OCI-LY7 (cell line): ENCODE measurements around the gene HELZ. TPM values are rescaled to one million over a fixed set of nuclear protein-coding genes. Genes with fewer than 3 reads are reported as not detected.

ENCODE experiments used
- BruUV-seq: library from RNA; stranded (reverse); fragments of 400-500 nt; replicated peaks from 2 replicates; lab custom pipeline; 2021; lab: Mats Ljungman, UMichigan
- CTCF ChIA-PET: fragments of 300-600 bp; sonication (Branson Sonifier 250); formaldehyde crosslinking; loops from one replicate; lab custom pipeline; 2022; ENCODE audit warnings: antibody characterized with exemption; ENCODE audit not compliant: unreplicated experiment; lab: Charles Lee
- POLR2A ChIA-PET: fragments of 300-600 bp; sonication (Branson Sonifier 250); formaldehyde crosslinking; loops from one replicate; lab custom pipeline; 2022; ENCODE audit warnings: antibody characterized with exemption; lab: Charles Lee
- DNase-seq: peaks from one replicate; pipeline ENCODE4 v3.0.0-alpha.2; 2015; ENCODE audit warnings: low spot score
- H2AFZ ChIP-seq: fragments of 200-600 bp; sonication (generic), shearing (Covaris generic); 2 replicates; pipeline ENCODE4 v1.6.1; 2014; ENCODE audit warnings: mild to moderate bottlenecking, antibody characterized with exemption, low read length, moderate library complexity
- H3K27ac ChIP-seq: fragments of 200-600 bp; sonication (generic); 2 replicates; pipeline ENCODE4 v1.5.1; 2014; ENCODE audit warnings: mixed run types, low read depth, mild to moderate bottlenecking, moderate library complexity, low read length, inconsistent platforms; ENCODE audit not compliant: poor library complexity, severe bottlenecking
- H3K36me3 ChIP-seq: fragments of 200-600 bp; sonication (generic); 2 replicates; pipeline ENCODE4 v1.6.1; 2014; ENCODE audit warnings: mild to moderate bottlenecking, antibody characterized with exemption, low read length, moderate library complexity, mixed read lengths; ENCODE audit not compliant: insufficient read depth
- H3K4me1 ChIP-seq: fragments of 200-600 bp; sonication (generic); 2 replicates; pipeline ENCODE4 v1.5.1; 2014; ENCODE audit warnings: mild to moderate bottlenecking, low read length; ENCODE audit not compliant: insufficient read depth, poor library complexity, severe bottlenecking
- H3K4me2 ChIP-seq: fragments of 200-600 bp; sonication (generic); 2 replicates; pipeline ENCODE4 v1.6.1; 2014; ENCODE audit warnings: mild to moderate bottlenecking, low read length
- H3K4me3 ChIP-seq: fragments of 200-600 bp; sonication (generic); 2 replicates; pipeline ENCODE4 v1.5.1; 2014; ENCODE audit warnings: mild to moderate bottlenecking, low read depth, low read length; ENCODE audit not compliant: poor library complexity, severe bottlenecking
- H3K79me2 ChIP-seq: fragments of 200-600 bp; sonication (generic); 2 replicates; pipeline ENCODE4 v1.6.1; 2016; ENCODE audit warnings: low read depth, mild to moderate bottlenecking, low read length, moderate library complexity, mixed read lengths; ENCODE audit not compliant: insufficient read depth
- H3K9me2 ChIP-seq: fragments of 200-600 bp; sonication (generic); 2 replicates; pipeline ENCODE4 v1.6.1; 2016; ENCODE audit warnings: mild to moderate bottlenecking, low read length, mixed read lengths; ENCODE audit not compliant: insufficient read depth
- H3K9me3 ChIP-seq: fragments of 200-600 bp; sonication (generic); 2 replicates; pipeline ENCODE4 v1.6.1; 2014; ENCODE audit warnings: mild to moderate bottlenecking, mixed run types, low read length, mixed read lengths
- H4K20me1 ChIP-seq: fragments of 200-600 bp; sonication (generic); 2 replicates; pipeline ENCODE4 v1.6.1; 2014; ENCODE audit warnings: mild to moderate bottlenecking, antibody characterized with exemption, low read length, moderate library complexity, mixed read lengths; ENCODE audit not compliant: insufficient read depth
- CTCF ChIP-seq: fragments of 200-600 bp; sonication (generic); conservative IDR thresholded peaks from 2 replicates; pipeline ENCODE4 v1.5.1; 2014; ENCODE audit warnings: mild to moderate bottlenecking, antibody characterized with exemption, low read length, moderate library complexity, mixed read lengths
- EZH2phosphoT487 ChIP-seq: fragments of 200-600 bp; sonication (generic); IDR thresholded peaks from 2 replicates; pipeline ENCODE4 v1.6.1; 2018; ENCODE audit warnings: low read depth, borderline replicate concordance, mild to moderate bottlenecking, mixed run types, antibody characterized with exemption, low read length, moderate library complexity, mixed read lengths
- intact Hi-C: fragments of 100-400 bp; cut with micrococcal nuclease; formaldehyde crosslinking; loops from one replicate; pipeline ENCODE4 v1.10.0; 2022; ENCODE audit not compliant: unreplicated experiment
- total RNA-seq, 2 experiments: library from RNA; depleted of rRNA in 1 of 2; stranded (reverse); fragments of >200 nt in 1 of 2; shearing (Covaris generic) in 1 of 2; gene quantifications; 2 replicates each; pipeline ENCODE4 v1.2.3, GENCODE V29; 2014 to 2022

HELZ gene
- total RNA-seq, 2 experiments from 2014 or later: 33.9 to 58.9 TPM

- no TSS peak for BruUV-seq
- H3K4me3 ChIP-seq: no peak overlapping the region
- no peaks in the 10 kb centered on the region for H3K9me2 ChIP-seq
- H3K4me2 ChIP-seq: no peak overlapping the region
- intact Hi-C loops: no loop called here
- no peak for DNase-seq
- no peaks in the 10 kb centered on the region for H3K9me3 ChIP-seq
- POLR2A ChIA-PET: interaction anchor here (0.6 kb wide), 1 partner anchor 687 kb away, joined by 6 read pairs; no protein-coding TSS in a partner anchor
- no peaks in the 10 kb centered on the region; the same call in 1 of the 2 replicates for H3K79me2 ChIP-seq
- no peak overlapping the region for H3K27ac ChIP-seq
- peaks cover 18% of the 10 kb centered on the region for H3K36me3 ChIP-seq
- H3K4me1 ChIP-seq: no peaks in the 10 kb centered on the region
- H2AFZ ChIP-seq: no peak overlapping the region
- TF ChIP-seq CTCF (no peak), EZH2phosphoT487 (no peak)
- H4K20me1 ChIP-seq: peaks cover 3% of the 10 kb centered on the region
- CTCF ChIA-PET: no interaction called here
These were observed 61.5 kb downstream of the HELZ start for GRCh38 chr17:67183531-67183930.

GRCh38 chr17:67181825-67182224 lies 63.2 kb downstream of the HELZ start:
- CTCF ChIA-PET: no interaction called here
- no peaks in the 10 kb centered on the region; the same call in 1 of the 2 replicates for H3K79me2 ChIP-seq
- H3K9me2 ChIP-seq: no peaks in the 10 kb centered on the region
- DNase-seq: no peak
- H2AFZ ChIP-seq: no peak overlapping the region
- H3K36me3 ChIP-seq: peaks cover 14% of the 10 kb centered on the region
- no TSS peak for BruUV-seq
- no peaks in the 10 kb centered on the region for H3K4me1 ChIP-seq
- POLR2A ChIA-PET: no interaction called here
- H4K20me1 ChIP-seq: peaks cover 3% of the 10 kb centered on the region
- no peak overlapping the region for H3K4me2 ChIP-seq
- H3K4me3 ChIP-seq: no peak overlapping the region
- H3K9me3 ChIP-seq: no peaks in the 10 kb centered on the region
- intact Hi-C loops: no loop called here
- no peak overlapping the region for H3K27ac ChIP-seq
- no peak for TF ChIP-seq EZH2phosphoT487
- TF ChIP-seq CTCF: no peak

- no peak for DNase-seq
- intact Hi-C loops: no loop called here
- Histone ChIP-seq H3K36me3 (peaks cover 26% of the 10 kb centered on the region), H2AFZ (no peak overlapping the region), H3K9me2 (no peaks in the 10 kb centered on the region), H3K4me1 (no peaks in the 10 kb centered on the region), H3K4me3 (no peak overlapping the region), H3K4me2 (no peak overlapping the region), H4K20me1 (peaks cover 3% of the 10 kb centered on the region), H3K79me2 (no peaks in the 10 kb centered on the region; the same call in 1 of the 2 replicates), H3K9me3 (no peaks in the 10 kb centered on the region), H3K27ac (no peak overlapping the region)
- no peak for TF ChIP-seq EZH2phosphoT487
- TF ChIP-seq CTCF: no peak
- no TSS peak for BruUV-seq
- CTCF ChIA-PET: no interaction called here
- POLR2A ChIA-PET: no interaction called here
These were observed 64.7 kb downstream of the HELZ start for GRCh38 chr17:67180275-67180674.
